Activated naive CD8-positive, alpha-beta T cell treated with anti-CD3 and anti-CD28 coated beads, Interleukin-2, amount 10 ng/mL, durations not matched to agents 7 days and 5 days (primary cell): ENCODE data around the gene SPRED2. TPM values are rescaled to one million over a fixed set of nuclear protein-coding genes. Genes with fewer than 3 reads are reported as not detected.

Experiments
- ATAC-seq: fragments of 150-1000 bp; cut with Tn5 transposase; one replicate; pipeline ENCODE4 v1.10.0; 2021; ENCODE audit warnings: low read depth, moderate library complexity
- POLR2A ChIA-PET: fragments of 350-600 bp; sonication (Branson Sonifier 250); formaldehyde crosslinking; loops from one replicate; lab custom pipeline; 2021; ENCODE audit warnings: antibody characterized with exemption; lab: Charles Lee
- DNase-seq: peaks from one replicate; pipeline ENCODE4 v3.0.0; 2021
- H3K27ac Mint-ChIP-seq: one replicate; pipeline ENCODE4 v1.8.0; 2022; ENCODE audit warnings: mild to moderate bottlenecking, mixed read lengths
- H3K27me3 Mint-ChIP-seq: one replicate; pipeline ENCODE4 v1.8.0; 2022; ENCODE audit warnings: mild to moderate bottlenecking, moderate library complexity, mixed read lengths
- H3K36me3 Mint-ChIP-seq: one replicate; pipeline ENCODE4 v1.8.0; 2021; ENCODE audit warnings: mild to moderate bottlenecking, mixed read lengths
- H3K4me1 Mint-ChIP-seq: one replicate; pipeline ENCODE4 v1.8.0; 2021; ENCODE audit warnings: mixed read lengths
- H3K4me3 Mint-ChIP-seq: one replicate; pipeline ENCODE4 v1.8.0; 2022; ENCODE audit warnings: mild to moderate bottlenecking, moderate library complexity, mixed read lengths
- H3K9me3 Mint-ChIP-seq: one replicate; pipeline ENCODE4 v1.8.0; 2021; ENCODE audit warnings: mixed read lengths
- total RNA-seq, 2 experiments: library from RNA; stranded (reverse); gene quantifications; one replicate each; pipeline ENCODE4 v1.2.3, GENCODE V29; 2021

Gene SPRED2
- total RNA-seq, 2 experiments from 2014 or later = 9.3 to 9.9 TPM

GRCh38 chr2:65357095-65357958 lies 75.1 kb downstream of the SPRED2 start:
- Mint-ChIP-seq H3K36me3 (no peaks in the 10 kb centered on the region), H3K9me3 (no peaks in the 10 kb centered on the region), H3K27ac (peak overlapping the region; percentile 21), H3K27me3 (peaks cover 15% of the 10 kb centered on the region), H3K4me1 (peaks cover 33% of the 10 kb centered on the region), H3K4me3 (peak overlapping the region; percentile 12)
- ATAC-seq (no peak), DNase-seq (no peak)
- POLR2A ChIA-PET = no interaction called here

- DNase-seq = no peak
- no peak for ATAC-seq
- peaks cover 15% of the 10 kb centered on the region for H3K27me3 Mint-ChIP-seq
- peaks cover 21% of the 10 kb centered on the region for H3K4me1 Mint-ChIP-seq
- no peak overlapping the region for H3K27ac Mint-ChIP-seq
- H3K9me3 Mint-ChIP-seq = no peaks in the 10 kb centered on the region
- no peaks in the 10 kb centered on the region for H3K36me3 Mint-ChIP-seq
- no peak overlapping the region for H3K4me3 Mint-ChIP-seq
- POLR2A ChIA-PET = no interaction called here
Observed at GRCh38 chr2:65355186-65355831, 77.1 kb downstream of the SPRED2 start.

- Mint-ChIP-seq H3K4me1 (peaks cover 21% of the 10 kb centered on the region), H3K4me3 (no peak overlapping the region), H3K36me3 (no peaks in the 10 kb centered on the region), H3K9me3 (no peaks in the 10 kb centered on the region), H3K27ac (no peak overlapping the region), H3K27me3 (peaks cover 15% of the 10 kb centered on the region)
- DNase-seq (no peak), ATAC-seq (no peak)
- POLR2A ChIA-PET = no interaction called here
Observed at GRCh38 chr2:65354773-65355172, 77.6 kb downstream of the SPRED2 start.

GRCh38 chr2:65353927-65354326 lies 78.5 kb downstream of the SPRED2 start:
- H3K27me3 Mint-ChIP-seq = peaks cover 15% of the 10 kb centered on the region

GRCh38 chr2:65353046-65353445 lies 79.4 kb downstream of the SPRED2 start:
- POLR2A ChIA-PET = no interaction called here
- ATAC-seq (no peak), DNase-seq (no peak)
- H3K36me3 Mint-ChIP-seq = peaks cover under 1% of the 10 kb centered on the region
- no peaks in the 10 kb centered on the region for H3K9me3 Mint-ChIP-seq
- peaks cover 15% of the 10 kb centered on the region for H3K27me3 Mint-ChIP-seq
- no peak overlapping the region for H3K27ac Mint-ChIP-seq
- H3K4me1 Mint-ChIP-seq = peaks cover 15% of the 10 kb centered on the region
- no peak overlapping the region for H3K4me3 Mint-ChIP-seq

More at GRCh38 chr2:65353927-65354326, 78.5 kb downstream of the SPRED2 start:
- no peak overlapping the region for H3K27ac Mint-ChIP-seq
- H3K9me3 Mint-ChIP-seq = no peaks in the 10 kb centered on the region
- POLR2A ChIA-PET = no interaction called here
- H3K4me1 Mint-ChIP-seq = peaks cover 16% of the 10 kb centered on the region
- no peaks in the 10 kb centered on the region for H3K36me3 Mint-ChIP-seq
- DNase-seq (no peak), ATAC-seq (no peak)
- no peak overlapping the region for H3K4me3 Mint-ChIP-seq

- Mint-ChIP-seq H3K4me1 (peaks cover 6% of the 10 kb centered on the region), H3K4me3 (no peak overlapping the region), H3K27me3 (peaks cover 11% of the 10 kb centered on the region), H3K9me3 (peaks cover 2% of the 10 kb centered on the region), H3K36me3 (peaks cover 8% of the 10 kb centered on the region), H3K27ac (no peak overlapping the region)
- ATAC-seq (no peak), DNase-seq (no peak)
- POLR2A ChIA-PET = no interaction called here
Observed at GRCh38 chr2:65351948-65352595, 80.3 kb downstream of the SPRED2 start.

- peaks cover 11% of the 10 kb centered on the region for H3K27me3 Mint-ChIP-seq
- POLR2A ChIA-PET = no interaction called here
- DNase-seq = no peak
- ATAC-seq = no peak
- no peak overlapping the region for H3K4me3 Mint-ChIP-seq
- H3K9me3 Mint-ChIP-seq = peaks cover 2% of the 10 kb centered on the region
- H3K4me1 Mint-ChIP-seq = peaks cover 3% of the 10 kb centered on the region
- no peak overlapping the region for H3K27ac Mint-ChIP-seq
- peaks cover 10% of the 10 kb centered on the region for H3K36me3 Mint-ChIP-seq
Observed at GRCh38 chr2:65351234-65351947, 81.0 kb downstream of the SPRED2 start.

GRCh38 chr2:65350651-65351056 lies 81.7 kb downstream of the SPRED2 start:
- H3K4me3 Mint-ChIP-seq = no peak overlapping the region
- POLR2A ChIA-PET = no interaction called here
- H3K36me3 Mint-ChIP-seq = peaks cover 10% of the 10 kb centered on the region
- ATAC-seq = no peak
- DNase-seq = no peak
- peaks cover 3% of the 10 kb centered on the region for H3K4me1 Mint-ChIP-seq
- H3K27ac Mint-ChIP-seq = no peak overlapping the region
- peaks cover 4% of the 10 kb centered on the region for H3K27me3 Mint-ChIP-seq
- H3K9me3 Mint-ChIP-seq = peaks cover 2% of the 10 kb centered on the region

GRCh38 chr2:65349863-65350262 lies 82.5 kb downstream of the SPRED2 start:
- DNase-seq (no peak), ATAC-seq (no peak)
- Mint-ChIP-seq H3K4me3 (no peak overlapping the region), H3K4me1 (peaks cover 3% of the 10 kb centered on the region), H3K36me3 (peaks cover 10% of the 10 kb centered on the region), H3K27ac (no peak overlapping the region), H3K9me3 (peaks cover 2% of the 10 kb centered on the region), H3K27me3 (peaks cover 2% of the 10 kb centered on the region)
- POLR2A ChIA-PET = no interaction called here

GRCh38 chr2:65347913-65348312 lies 84.5 kb downstream of the SPRED2 start:
- POLR2A ChIA-PET = no interaction called here
- Mint-ChIP-seq H3K36me3 (peaks cover 10% of the 10 kb centered on the region), H3K9me3 (peaks cover 2% of the 10 kb centered on the region), H3K27ac (no peak overlapping the region), H3K4me1 (peaks cover 4% of the 10 kb centered on the region), H3K4me3 (no peak overlapping the region), H3K27me3 (peaks cover 2% of the 10 kb centered on the region)
- no peak for ATAC-seq
- no peak for DNase-seq

GRCh38 chr2:65345631-65346030 lies 86.8 kb downstream of the SPRED2 start:
- Mint-ChIP-seq H3K36me3 (peaks cover 12% of the 10 kb centered on the region), H3K4me3 (no peak overlapping the region), H3K27ac (no peak overlapping the region), H3K27me3 (peaks cover 2% of the 10 kb centered on the region), H3K9me3 (peaks cover 2% of the 10 kb centered on the region), H3K4me1 (peaks cover 2% of the 10 kb centered on the region)
- no peak for ATAC-seq
- no peak for DNase-seq
- POLR2A ChIA-PET = no interaction called here

GRCh38 chr2:65344689-65345088 lies 87.7 kb downstream of the SPRED2 start:
- Mint-ChIP-seq H3K27me3 (peaks cover 2% of the 10 kb centered on the region), H3K36me3 (peaks cover 14% of the 10 kb centered on the region), H3K9me3 (peaks cover 2% of the 10 kb centered on the region), H3K4me3 (no peak overlapping the region), H3K27ac (no peak overlapping the region), H3K4me1 (peaks cover 2% of the 10 kb centered on the region)
- ATAC-seq (no peak), DNase-seq (no peak)
- POLR2A ChIA-PET = no interaction called here

- Mint-ChIP-seq H3K4me3 (no peak overlapping the region), H3K27me3 (peaks cover 2% of the 10 kb centered on the region), H3K36me3 (peaks cover 14% of the 10 kb centered on the region), H3K4me1 (peaks cover 2% of the 10 kb centered on the region), H3K9me3 (peaks cover 2% of the 10 kb centered on the region), H3K27ac (no peak overlapping the region)
- no peak for ATAC-seq
- POLR2A ChIA-PET = no interaction called here
- no peak for DNase-seq
Observed at GRCh38 chr2:65344182-65344581, 88.2 kb downstream of the SPRED2 start.
